ENCODE results near the gene DES. TPM values are rescaled to one million over a fixed set of nuclear protein-coding genes. Genes with fewer than 3 reads are reported as not detected.

The DES gene
- total RNA-seq, 1 donor from 2014 or later, result 1.4 TPM

Other genes starting within 250 kb of the DES start
- gene SLC23A3, start 248.3 kb upstream of the DES start, total RNA-seq, result 3.3 TPM
- gene CNPPD1, start 241.5 kb upstream of the DES start, total RNA-seq, result 55.8 TPM
- gene RETREG2, start 240.1 kb upstream of the DES start, total RNA-seq, result 75.7 TPM
- gene ZFAND2B, start 211.6 kb upstream of the DES start, total RNA-seq, result 40.8 TPM
- gene ABCB6, start 199.4 kb upstream of the DES start, total RNA-seq, result 32.6 TPM
- 39.9 TPM for gene ATG9A, start 188.7 kb upstream of the DES start, total RNA-seq
- gene ANKZF1, start 188.6 kb upstream of the DES start, total RNA-seq, result 46.9 TPM
- gene GLB1L, start 172.9 kb upstream of the DES start, total RNA-seq, result 4.2 TPM
- gene STK16, start 172.9 kb upstream of the DES start, total RNA-seq, result 16.5 TPM
- not detected for gene TUBA4B, start 165.1 kb upstream of the DES start, total RNA-seq
- gene TUBA4A, start 164.5 kb upstream of the DES start, total RNA-seq, result 12.5 TPM
- 120 TPM for gene DNAJB2, start 139.0 kb upstream of the DES start, total RNA-seq
- 0.58 TPM for gene PTPRN, start 109.0 kb upstream of the DES start, total RNA-seq
- not detected for gene RESP18, start 85.6 kb upstream of the DES start, total RNA-seq
- gene DNPEP, start 30.5 kb upstream of the DES start, total RNA-seq, result 41.8 TPM
- gene SPEG, start 16.5 kb downstream of the DES start, total RNA-seq, result 7.2 TPM
- 25.9 TPM for gene GMPPA, start 80.5 kb downstream of the DES start, total RNA-seq
- gene ASIC4, start 96.1 kb downstream of the DES start, total RNA-seq, result 0.31 TPM
- 33.4 TPM for gene CHPF, start 125.4 kb downstream of the DES start, total RNA-seq
- 2.1 TPM for gene TMEM198, start 125.7 kb downstream of the DES start, total RNA-seq
- 85.2 TPM for gene OBSL1, start 153.2 kb downstream of the DES start, total RNA-seq
- 0.53 TPM for gene INHA, start 153.9 kb downstream of the DES start, total RNA-seq
- 58.5 TPM for gene STK11IP, start 179.5 kb downstream of the DES start, total RNA-seq
- 6.7 TPM for gene SLC4A3, start 209.3 kb downstream of the DES start, total RNA-seq